ENCODE measurements around the gene KIRREL1. TPM values are rescaled to one million over a fixed set of nuclear protein-coding genes. Genes with fewer than 3 reads are reported as not detected.
A peak's percentile ranks its signal among the peaks of the same experiment; 100 is the strongest.

KIRREL1 gene
- total RNA-seq, 1 experiment from 2014 or later, result 45.4 TPM

DNA sequence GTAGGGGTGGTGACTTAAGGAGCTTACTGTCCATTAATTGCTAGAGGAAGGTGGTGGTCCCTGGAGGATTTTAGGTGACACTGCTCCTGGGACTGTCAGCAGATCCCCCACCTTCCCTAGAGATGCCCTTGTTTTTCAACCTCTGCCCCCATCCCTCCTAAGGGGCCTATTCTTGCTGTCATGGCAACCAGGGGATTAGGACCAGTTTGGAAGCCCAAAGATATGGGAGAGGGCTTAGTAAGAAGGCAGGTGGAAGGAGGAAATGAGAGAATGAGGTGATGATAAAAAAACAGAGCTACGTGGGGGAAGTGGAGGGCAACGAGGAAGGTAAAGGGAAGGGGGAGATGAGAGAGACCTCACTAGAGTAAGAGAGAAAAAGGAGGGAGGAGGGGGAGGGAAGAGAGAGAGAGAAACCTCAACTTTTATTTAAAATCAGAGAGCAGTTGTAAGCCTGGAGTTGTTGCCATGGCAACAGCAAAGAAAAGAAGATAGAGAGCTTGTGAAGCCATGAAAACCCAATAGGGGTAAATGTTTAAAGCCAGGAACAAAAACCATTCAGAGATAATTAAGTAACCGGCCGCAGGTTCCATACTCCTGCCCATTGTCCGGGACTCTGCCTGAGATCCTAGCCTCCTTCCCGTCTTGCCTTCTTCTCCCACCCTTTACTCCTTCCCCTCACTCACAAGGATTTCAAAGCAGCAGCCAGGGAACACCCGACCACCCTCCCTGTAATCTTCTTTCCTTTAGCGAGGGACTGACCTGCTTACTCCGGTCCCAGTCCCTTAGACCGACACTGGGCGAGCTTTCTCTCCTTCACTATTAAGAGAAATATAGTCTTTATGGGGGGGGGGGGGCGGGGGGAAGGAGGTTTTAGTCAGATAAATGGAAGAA, 20.6 kb downstream of the KIRREL1 start:
- H3K9me3 Mint-ChIP-seq (ENCODE audit: unreplicated experiment), result no peaks in the 10 kb centered on the region
- Histone ChIP-seq H3K27me3 (replicated peaks; ENCODE audit: control insufficient read depth, insufficient read depth, low read length) (no peaks in the 10 kb centered on the region), H3K4me1 (peaks cover 63% of the 10 kb centered on the region), H3K36me3 (ENCODE audit: control insufficient read depth, insufficient read depth, low read length) (no peaks in the 10 kb centered on the region), H3K4me3 (ENCODE audit: low read depth, low read length) (no peak overlapping the region), H3K9me3 (no peaks in the 10 kb centered on the region)
- no peaks in the 10 kb centered on the region for H3K27me3 Mint-ChIP-seq (ENCODE audit: insufficient read depth, unreplicated experiment)
- TF ChIP-seq, protein P1, sequence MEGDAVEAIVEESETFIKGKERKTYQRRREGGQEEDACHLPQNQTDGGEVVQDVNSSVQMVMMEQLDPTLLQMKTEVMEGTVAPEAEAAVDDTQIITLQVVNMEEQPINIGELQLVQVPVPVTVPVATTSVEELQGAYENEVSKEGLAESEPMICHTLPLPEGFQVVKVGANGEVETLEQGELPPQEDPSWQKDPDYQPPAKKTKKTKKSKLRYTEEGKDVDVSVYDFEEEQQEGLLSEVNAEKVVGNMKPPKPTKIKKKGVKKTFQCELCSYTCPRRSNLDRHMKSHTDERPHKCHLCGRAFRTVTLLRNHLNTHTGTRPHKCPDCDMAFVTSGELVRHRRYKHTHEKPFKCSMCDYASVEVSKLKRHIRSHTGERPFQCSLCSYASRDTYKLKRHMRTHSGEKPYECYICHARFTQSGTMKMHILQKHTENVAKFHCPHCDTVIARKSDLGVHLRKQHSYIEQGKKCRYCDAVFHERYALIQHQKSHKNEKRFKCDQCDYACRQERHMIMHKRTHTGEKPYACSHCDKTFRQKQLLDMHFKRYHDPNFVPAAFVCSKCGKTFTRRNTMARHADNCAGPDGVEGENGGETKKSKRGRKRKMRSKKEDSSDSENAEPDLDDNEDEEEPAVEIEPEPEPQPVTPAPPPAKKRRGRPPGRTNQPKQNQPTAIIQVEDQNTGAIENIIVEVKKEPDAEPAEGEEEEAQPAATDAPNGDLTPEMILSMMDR (IDR thresholded peaks at IDR 0.05; ENCODE audit: insufficient read depth in 1 of 2, low read depth in 1 of 2, low read length in 1 of 2, severe bottlenecking in 1 of 2, unreplicated experiment in 1 of 2), result no peak
- peaks cover 68% of the 10 kb centered on the region for H3K4me1 Mint-ChIP-seq (ENCODE audit: low read depth, unreplicated experiment)
- ChIA-PET POLR2A (no interaction called here), CTCF (interaction anchor here (0.6 to 0.7 kb wide), 2 partner anchors 22 to 51 kb away, joined by 3 to 4 read pairs; no protein-coding TSS in a partner anchor)
- intact Hi-C loops (cut with micrococcal nuclease; ENCODE audit: unreplicated experiment), result no loop called here
- no peak overlapping the region for H3K4me3 Mint-ChIP-seq (ENCODE audit: unreplicated experiment)
- peak overlapping the region; percentile 40 for H3K27ac Mint-ChIP-seq (ENCODE audit: unreplicated experiment)
- no TSS peak for BruUV-seq (replicated peaks)
- H3K36me3 Mint-ChIP-seq (ENCODE audit: insufficient read depth, unreplicated experiment), result peaks cover 4% of the 10 kb centered on the region
- no peak for DNase-seq

- H3K36me3 Mint-ChIP-seq (ENCODE audit: insufficient read depth, unreplicated experiment), result peaks cover under 1% of the 10 kb centered on the region
- CTCF ChIA-PET, result interaction anchor here (0.6 to 0.7 kb wide), 2 partner anchors 22 to 52 kb away, joined by 3 to 4 read pairs; no protein-coding TSS in a partner anchor
- no peak for DNase-seq
- H3K4me3 Mint-ChIP-seq (ENCODE audit: unreplicated experiment), result no peak overlapping the region
- peaks cover 71% of the 10 kb centered on the region for H3K4me1 Mint-ChIP-seq (ENCODE audit: low read depth, unreplicated experiment)
- Histone ChIP-seq H3K4me3 (ENCODE audit: low read depth, low read length) (no peak overlapping the region), H3K36me3 (ENCODE audit: control insufficient read depth, insufficient read depth, low read length) (no peaks in the 10 kb centered on the region), H3K9me3 (no peaks in the 10 kb centered on the region), H3K4me1 (peaks cover 63% of the 10 kb centered on the region), H3K27me3 (replicated peaks; ENCODE audit: control insufficient read depth, insufficient read depth, low read length) (no peaks in the 10 kb centered on the region)
- H3K27ac Mint-ChIP-seq (ENCODE audit: unreplicated experiment), result peak overlapping the region; percentile 40
- intact Hi-C loops (cut with micrococcal nuclease; ENCODE audit: unreplicated experiment), result no loop called here
- no peaks in the 10 kb centered on the region for H3K27me3 Mint-ChIP-seq (ENCODE audit: insufficient read depth, unreplicated experiment)
- BruUV-seq (replicated peaks), result no TSS peak
- TF ChIP-seq, protein P1 (IDR thresholded peaks at IDR 0.05; ENCODE audit: insufficient read depth in 1 of 2, low read depth in 1 of 2, low read length in 1 of 2, severe bottlenecking in 1 of 2, unreplicated experiment in 1 of 2), result no peak
- POLR2A ChIA-PET, result no interaction called here
- H3K9me3 Mint-ChIP-seq (ENCODE audit: unreplicated experiment), result no peaks in the 10 kb centered on the region
Measured at GRCh38 chr1:158014731-158015320, 21.4 kb downstream of the KIRREL1 start.

- Histone ChIP-seq H3K36me3 (ENCODE audit: control insufficient read depth, insufficient read depth, low read length) (no peaks in the 10 kb centered on the region), H3K9me3 (no peaks in the 10 kb centered on the region), H3K4me1 (peaks cover 59% of the 10 kb centered on the region), H3K4me3 (ENCODE audit: low read depth, low read length) (no peak overlapping the region), H3K27me3 (replicated peaks; ENCODE audit: control insufficient read depth, insufficient read depth, low read length) (no peaks in the 10 kb centered on the region)
- no TSS peak for BruUV-seq (replicated peaks)
- DNase-seq, result no peak
- no peaks in the 10 kb centered on the region for H3K36me3 Mint-ChIP-seq (ENCODE audit: insufficient read depth, unreplicated experiment)
- intact Hi-C loops (cut with micrococcal nuclease; ENCODE audit: unreplicated experiment), result no loop called here
- no peak overlapping the region for H3K4me3 Mint-ChIP-seq (ENCODE audit: unreplicated experiment)
- ChIA-PET POLR2A (no interaction called here), CTCF (no interaction called here)
- H3K27me3 Mint-ChIP-seq (ENCODE audit: insufficient read depth, unreplicated experiment), result no peaks in the 10 kb centered on the region
- TF ChIP-seq, protein P1 (IDR thresholded peaks at IDR 0.05; ENCODE audit: insufficient read depth in 1 of 2, low read depth in 1 of 2, low read length in 1 of 2, severe bottlenecking in 1 of 2, unreplicated experiment in 1 of 2), result no peak
- peaks cover 66% of the 10 kb centered on the region for H3K4me1 Mint-ChIP-seq (ENCODE audit: low read depth, unreplicated experiment)
- H3K9me3 Mint-ChIP-seq (ENCODE audit: unreplicated experiment), result no peaks in the 10 kb centered on the region
- peak overlapping the region; percentile 79 for H3K27ac Mint-ChIP-seq (ENCODE audit: unreplicated experiment)
Measured at GRCh38 chr1:158016651-158017335, 23.3 kb downstream of the KIRREL1 start.
